ENCODE results near the gene CRK.
"Not testable (repeated sequence)": the region's sequence is repeated elsewhere in the genome, so short reads cannot be mapped to it uniquely, and the experiment has no call there.

Gene CRK

DNA sequence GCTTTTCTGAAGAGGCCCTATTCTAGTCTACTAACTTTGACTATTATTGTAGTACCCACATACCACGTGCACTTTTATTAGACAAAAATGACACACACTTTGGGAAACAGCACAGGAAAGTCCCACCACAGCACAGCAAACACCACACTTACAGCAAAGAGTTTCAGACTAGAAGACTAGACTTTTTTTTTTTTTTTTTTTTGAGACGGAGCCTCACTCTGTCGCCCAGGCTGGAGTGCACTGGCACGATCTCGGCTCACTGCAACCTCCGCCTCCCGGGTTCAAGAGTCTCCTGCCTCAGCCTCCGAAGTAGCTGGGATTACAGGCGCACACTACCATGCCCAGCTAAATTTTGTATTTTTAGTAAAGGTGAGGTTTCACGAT lies 76.1 kb downstream of the CRK start:
- DNase-seq = no peak

DNA sequence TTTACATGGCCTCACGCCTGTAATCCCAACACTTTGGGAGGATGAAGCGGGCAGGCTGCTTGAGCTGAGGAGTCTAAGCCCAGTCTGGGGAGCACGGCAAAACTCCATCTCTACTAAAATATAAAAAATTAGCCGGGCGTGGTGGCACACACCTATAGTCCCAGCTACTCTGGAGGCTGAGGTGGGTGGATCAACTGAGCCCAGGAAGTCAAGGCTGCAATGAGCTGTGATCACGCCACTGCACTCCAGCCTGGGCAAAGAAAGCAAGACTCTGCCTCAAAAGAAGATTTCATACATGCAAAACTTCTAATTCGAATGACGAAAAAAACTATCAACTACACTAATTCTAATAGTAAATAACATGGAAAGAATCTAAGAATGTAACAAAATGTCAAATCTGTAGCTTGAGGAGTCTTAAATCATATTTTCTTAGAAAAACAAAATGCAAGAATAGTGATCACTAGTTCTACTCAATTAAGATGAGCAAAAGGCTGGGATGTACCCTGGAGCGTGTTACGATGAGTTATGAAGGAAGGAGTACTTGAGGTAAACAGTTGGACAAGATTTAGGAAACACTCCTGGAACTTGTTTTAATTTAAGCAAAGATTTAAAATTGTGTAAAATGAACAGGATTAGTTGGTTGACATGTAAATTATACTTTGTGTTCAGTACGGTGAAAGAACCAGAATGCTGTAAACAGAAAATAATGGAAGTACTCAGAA lies 76.7 kb downstream of the CRK start:
- DNase-seq = no peak

DNA sequence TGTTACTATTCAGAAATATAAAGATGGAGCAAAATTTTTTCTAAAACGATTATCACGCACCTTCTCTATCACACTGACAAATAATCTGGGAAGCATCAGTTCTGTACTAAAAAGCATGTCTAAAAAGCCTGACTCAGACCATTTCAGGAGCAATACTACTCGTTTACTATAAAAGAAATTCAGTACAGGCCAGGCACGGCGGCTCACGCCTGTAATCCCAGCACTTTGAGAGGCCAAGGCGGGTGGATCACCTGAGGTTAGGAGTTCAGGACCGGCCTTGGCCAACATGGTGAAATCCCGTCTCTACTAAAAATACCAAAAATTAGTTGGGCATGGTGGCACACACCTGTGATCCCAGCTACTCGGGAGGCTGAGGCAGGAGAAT lies 77.6 kb downstream of the CRK start:
- not testable (repeated sequence) for DNase-seq

DNA sequence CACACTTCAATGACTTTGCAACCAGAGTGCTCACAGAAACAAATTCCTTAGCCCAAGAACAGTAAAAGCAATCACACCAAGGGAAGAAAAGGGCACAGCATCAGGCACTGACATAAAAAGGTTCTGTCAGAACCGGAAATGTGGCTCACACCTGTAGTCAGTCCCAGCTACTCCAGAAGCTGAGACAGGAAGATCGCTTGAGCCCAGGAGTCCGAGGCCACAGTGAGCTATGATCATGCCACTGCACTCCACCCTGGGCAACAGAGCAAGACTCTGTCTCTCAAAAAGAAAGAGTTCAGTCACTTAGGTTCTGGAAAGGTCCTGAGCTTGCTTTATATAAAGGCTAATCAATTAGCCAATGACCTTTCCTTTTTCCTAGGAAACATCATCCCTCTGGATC lies 78.7 kb downstream of the CRK start:
- no peak for DNase-seq

GRCh38 chr17:1376061-1376460 lies 80.0 kb downstream of the CRK start:
- DNase-seq = no peak

DNA sequence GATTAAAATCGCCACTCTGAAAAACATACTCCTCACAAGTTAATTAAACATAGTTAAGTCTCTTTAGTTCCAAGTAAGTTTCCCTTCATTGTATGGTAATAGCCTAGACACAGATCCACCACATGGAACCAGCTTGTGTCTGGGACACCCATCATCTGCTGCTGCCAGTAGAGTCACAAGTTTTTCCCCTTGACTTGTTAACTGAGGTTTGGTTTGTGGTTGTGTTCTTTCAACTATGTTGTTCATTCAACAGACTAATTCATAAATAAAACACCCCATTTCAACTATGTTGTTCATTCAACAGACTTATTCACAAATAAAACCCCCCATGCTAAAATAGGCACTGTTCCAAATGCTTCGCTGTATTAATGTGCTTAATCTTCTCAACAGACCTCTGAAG lies 80.4 kb downstream of the CRK start:
- DNase-seq = no peak

GRCh38 chr17:1374431-1375177 lies 81.4 kb downstream of the CRK start:
- no peak for DNase-seq

DNA sequence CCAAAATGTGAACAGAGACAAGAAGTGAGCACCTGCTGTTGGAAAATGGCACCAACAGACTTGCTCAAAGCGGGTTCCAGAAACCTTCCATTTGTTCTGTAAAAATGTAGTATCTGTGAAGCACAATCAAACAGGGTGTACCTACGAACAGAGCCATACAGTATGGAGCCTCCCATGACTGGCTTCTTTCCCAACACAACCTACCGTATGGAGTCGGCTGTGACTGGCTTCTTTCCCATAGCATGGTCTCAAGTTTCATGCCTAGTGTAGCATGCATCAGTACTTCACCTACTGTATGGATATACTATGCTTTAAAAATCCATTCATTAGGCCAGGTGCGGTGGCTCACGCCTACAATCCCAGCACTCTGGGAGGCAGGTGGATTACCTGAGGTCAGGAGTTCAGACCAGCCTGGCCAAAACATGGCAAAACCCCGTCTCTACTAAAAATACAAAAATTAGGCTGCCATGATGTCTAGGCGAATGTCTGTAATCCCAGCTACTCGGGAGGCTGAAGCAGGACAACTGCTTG lies 82.3 kb downstream of the CRK start:
- DNase-seq = no peak

- no peak for DNase-seq
These were observed 83.4 kb downstream of the CRK start for GRCh38 chr17:1372618-1373017.

DNA sequence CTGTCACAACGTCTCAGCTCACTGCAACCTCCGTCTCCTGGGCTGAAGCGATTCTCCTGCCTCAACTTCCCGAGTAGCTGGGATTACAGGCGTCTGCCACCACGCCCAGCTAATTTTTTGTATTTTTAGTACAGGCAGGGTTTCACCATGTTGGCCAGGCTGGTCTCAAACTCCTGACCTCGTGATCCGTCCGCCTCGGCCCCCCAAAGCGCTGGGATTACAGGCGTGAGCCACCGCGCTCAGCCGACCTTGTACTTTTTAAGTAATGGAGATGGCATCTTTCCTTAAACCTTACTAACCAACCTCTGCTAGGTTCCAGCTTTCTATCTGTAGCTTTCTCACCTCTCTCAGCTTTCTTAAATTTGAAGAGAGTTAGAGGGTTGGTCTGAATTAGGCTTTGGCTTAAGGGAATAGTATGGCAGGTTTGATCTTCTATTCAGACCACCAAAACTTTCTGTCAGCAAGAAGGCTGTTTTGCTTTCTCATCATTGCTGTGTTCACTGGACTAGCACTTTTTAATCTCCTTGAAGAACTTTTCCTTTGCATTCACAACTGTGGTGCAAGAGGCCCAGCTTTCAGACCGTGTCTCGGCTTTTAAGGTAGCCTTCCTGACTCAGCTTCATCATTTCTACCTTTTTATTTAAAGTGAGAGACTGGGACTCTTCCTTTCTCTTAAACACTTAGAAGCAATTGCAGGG lies 84.0 kb downstream of the CRK start:
- no peak for DNase-seq
